GM19372 (cell line): ENCODE results near the gene PRCP.

Experiments used
- ATAC-seq: cut with Tn5 transposase; IDR thresholded peaks from one replicate; pipeline ENCODE4 v1.9.1; 2021; ENCODE audit warnings: mild to moderate bottlenecking, low read depth, moderate library complexity; ENCODE audit not compliant: unreplicated experiment

Gene PRCP

DNA sequence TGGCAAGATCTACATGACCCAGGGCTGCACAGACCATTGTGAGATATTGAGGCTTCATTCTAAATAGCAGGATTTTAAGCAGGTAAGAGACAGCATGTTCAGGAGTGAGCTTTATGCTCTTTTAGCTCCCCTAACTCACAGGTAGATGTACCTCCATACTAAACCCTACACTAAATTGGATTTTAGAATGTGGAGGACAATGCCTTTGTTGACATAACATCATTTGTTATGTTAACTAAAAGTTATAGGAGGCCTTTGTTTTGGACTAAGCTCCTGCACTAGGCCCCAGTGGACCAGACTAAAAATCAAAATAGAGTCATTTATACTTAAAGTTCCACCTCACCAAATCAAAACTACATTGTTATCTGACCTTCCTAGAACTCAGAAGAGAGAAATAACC lies 8.1 kb upstream of the PRCP start:
- ATAC-seq = no peak

DNA sequence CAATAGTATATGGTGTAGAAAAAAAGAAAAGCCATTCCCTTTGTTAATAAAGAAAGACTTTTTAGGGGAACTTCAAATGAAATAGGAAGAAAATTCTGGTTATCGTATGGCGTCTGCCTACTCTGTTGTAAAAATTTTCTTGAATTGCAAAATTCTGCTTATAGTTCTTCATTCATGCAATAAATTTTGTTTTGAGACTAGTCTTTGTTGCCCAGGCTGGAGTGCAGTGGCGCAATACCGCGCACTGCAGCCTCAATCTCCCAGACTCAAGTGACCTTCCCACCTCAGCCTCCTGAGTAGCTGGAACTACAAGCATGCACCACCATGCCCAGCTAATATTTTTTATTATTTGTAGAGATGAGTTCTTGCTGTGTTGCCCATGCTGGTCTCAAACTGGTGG lies 7.1 kb upstream of the PRCP start:
- ATAC-seq = no peak

DNA sequence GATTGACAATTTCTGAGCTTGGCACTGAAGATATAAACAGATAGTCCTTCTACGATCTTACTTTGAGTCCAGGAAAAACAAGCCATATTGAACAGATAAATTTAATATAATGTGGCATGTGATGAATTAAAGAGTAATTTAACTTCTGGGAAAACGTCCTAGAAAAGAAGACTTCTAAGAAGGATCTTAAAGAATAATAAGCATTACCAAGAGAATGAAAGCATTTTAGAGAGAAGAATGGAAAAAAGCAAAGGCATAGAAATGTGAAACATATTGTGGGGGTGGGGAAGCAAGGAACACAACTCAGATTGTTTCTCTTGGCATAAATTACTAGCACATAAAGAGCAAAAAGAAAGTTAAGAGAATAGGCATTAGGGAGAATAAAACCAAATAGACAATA lies 6.7 kb upstream of the PRCP start:
- ATAC-seq = no peak

DNA sequence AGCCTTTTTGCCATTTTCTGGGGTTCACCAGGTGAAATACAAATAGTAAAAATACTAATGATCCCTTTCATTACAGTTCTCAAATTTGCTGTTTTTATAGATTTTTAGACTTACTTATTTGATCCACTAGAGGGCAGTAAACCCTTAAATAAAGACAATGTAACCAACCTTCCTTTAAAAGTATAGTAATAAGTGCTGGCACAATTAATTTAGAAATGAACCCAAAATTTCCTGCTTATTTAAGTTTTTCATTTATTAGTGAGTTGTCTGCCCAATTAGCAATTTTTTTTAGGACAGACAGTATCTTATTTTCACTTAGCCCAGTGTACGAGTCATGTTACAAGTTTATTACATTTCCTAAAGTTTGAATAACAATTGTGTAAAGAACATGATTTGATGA lies 6.0 kb upstream of the PRCP start:
- no peak for ATAC-seq

DNA sequence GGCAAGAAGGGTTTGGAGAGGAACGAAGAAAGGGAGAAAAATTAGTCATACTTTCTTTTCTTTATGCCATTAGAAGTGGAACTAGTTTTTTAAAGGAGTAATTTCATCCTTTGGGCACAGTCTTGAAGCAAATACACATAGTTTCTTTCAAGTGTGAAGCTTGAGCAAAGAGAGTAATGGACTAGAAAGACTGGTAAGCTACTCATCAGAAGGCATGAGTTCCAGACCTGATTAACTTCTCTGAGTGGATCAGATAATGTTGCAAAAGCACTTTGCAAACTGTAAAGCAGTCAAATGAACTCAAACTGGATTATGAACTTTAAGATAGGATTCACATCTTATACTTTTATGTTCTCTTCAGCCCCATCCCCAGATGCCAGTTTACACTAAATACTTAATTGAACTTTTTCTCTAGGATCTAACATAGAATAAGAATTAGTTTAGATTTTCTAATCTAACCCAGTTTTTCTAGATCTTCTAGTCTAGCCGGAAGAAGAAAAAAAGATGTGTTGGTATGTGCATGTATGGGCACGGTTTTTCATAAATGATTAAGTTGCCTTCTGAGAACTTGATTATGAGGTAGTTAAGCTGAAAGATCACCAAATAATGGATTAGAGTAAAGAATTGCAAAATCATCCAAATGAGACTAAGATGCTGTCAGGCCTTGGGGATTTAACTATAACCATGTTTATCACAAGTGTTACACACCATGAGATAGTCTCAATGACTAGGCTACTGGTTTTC lies 3.8 kb upstream of the PRCP start:
- no peak for ATAC-seq

DNA sequence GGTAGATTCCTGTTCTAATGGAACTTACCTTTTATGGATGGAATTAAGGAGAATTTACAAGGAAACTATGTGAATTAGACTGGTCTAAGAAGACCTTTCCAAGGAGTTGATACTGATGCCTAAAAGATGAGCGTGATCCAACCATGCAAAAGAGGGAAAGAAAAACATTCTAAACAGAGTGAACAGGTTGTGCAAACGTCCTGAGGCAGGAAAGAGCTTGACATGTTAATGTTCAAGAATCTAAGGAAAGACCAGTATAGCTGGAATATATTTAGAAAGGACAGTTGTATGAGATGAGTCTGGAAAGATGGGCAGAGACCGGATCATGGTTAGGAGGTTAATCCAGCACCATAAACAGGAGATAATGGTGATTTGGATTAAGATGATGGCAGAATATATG lies 2.6 kb upstream of the PRCP start:
- no peak for ATAC-seq

DNA sequence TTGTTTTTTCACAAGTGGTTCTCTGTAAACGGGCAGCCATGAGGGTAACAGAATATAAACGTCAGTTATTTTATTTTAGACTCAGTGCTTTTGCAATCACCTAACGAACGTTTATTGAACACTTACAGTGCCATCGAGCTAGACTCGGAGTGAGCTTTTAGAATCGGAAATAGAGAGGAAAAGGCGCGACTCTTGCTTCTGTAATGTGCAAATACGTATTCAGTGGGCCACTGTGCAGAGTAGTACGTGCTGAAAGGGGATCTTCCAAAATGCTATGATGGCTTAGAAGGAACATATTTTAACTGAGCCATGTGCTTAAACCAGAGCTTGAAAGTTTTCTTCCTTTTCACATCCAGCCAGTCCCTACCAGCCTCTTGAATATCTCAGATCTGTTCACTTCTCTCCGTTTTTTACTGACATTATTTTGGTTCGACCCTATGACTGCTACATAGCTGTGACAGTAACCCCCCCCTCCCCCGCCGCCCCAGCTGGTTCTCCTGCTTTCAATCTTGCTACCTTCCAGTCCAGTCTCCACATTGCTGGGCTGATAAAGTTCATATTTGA lies 1.8 kb upstream of the PRCP start:
- ATAC-seq = no peak

DNA sequence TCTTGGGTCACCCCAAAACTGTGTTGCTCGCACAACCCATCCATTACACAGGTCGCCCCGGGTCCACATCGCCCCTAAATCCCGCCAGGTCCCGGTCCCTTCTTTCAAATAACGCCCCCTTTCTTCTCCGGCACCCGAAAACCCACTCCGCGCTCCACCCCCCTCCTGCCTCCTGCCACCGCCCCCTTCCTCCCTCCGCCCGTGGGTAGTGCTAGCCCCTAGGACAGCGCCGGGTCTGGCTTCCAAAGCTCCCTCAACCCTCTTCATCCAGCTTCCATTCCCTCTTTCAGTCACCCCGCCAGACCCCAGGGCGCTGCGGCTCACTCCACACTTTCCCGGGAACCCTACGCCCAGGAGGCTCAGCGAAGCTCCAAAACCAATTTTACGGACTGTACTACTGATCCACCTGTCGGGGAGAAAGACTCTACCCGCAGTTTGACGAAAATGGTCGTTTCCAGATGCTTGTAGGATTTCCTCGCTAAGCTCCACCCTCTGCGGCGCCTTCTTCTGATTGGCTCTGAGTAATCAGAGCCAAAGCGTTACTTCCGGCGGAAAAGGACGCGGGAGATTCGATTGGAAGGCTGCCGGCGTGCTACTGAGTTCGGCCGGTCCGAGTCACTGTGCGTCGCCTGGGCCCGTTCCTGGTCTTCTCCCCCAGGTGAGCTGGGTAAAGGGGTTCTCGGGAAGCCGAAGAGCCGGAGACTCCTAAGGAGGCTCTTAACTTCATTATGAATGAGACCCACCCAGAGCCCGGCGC lies 1.1 kb upstream of the PRCP start, which contains the start of gene DDIAS:
TSS of gene DDIAS (plus strand) at position 572 of the 757 bp plus-strand sequence. CDS start 13,003 bp downstream, outside the sequence.
- peak; percentile 67 for ATAC-seq

DNA sequence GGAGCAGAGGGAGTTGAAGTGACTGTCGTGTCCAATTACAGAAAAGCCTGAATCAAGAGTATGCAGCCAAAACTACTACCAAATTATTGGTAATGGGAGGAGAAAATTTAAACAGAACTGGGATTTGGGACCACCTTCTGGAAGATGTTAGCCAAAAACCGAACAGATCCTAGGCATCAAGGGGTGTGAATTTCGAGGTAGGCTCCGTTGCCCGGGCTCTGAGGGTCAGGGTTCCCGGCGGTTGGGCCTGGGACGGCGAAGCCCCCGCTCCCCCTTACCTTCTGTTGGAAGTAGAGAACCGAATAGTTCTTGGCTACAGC lies 313 bp downstream of the PRCP start:
- peak; percentile 1 for ATAC-seq

DNA sequence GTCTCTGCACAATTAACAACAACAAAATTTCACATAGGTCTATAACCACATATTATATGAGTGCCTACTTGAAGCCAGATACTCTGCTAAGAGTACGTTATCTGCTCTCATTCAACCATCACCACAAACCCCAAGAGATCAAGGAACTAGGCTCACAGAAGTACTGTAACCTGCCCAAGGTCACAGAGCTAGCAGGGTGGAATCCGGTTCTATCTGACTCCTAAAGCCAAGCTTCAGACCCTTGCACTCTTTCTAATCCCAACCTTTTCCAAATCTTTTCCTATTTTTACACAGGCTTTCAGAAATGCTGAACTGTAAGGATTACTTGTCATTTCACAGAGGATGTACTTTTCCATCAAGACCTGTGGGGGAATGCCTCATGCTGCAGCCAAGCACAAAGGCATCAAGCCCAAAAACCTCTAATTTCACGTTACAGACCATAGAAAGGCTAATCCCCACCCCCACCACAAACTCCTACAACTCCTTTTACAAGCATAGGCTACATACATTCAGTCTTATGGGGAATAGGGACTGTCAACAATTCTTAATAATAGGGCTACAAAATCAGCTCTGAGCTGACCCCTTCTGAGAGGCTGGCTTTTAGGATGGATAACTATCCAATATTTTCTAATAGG lies 927 bp downstream of the PRCP start:
- no peak for ATAC-seq

DNA sequence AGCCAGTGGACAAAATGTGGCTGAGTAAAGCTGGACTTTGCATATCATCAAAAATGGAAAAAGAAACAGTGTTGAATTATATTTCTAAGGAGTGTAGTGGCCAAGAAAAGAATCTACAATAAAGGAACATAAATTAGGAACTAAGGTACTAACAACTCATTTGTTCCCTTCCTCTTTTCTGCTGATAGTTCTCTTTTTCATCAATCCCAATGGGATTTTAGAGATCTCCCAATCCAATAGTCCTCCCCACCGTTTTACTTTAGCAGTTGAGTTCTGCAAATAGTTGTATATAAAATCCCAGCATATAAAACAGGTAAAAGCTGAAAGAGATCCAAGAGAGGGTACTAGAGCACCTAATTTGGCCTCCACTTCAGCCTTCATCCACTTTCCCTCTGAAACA lies 2.0 kb downstream of the PRCP start:
- ATAC-seq = no peak

DNA sequence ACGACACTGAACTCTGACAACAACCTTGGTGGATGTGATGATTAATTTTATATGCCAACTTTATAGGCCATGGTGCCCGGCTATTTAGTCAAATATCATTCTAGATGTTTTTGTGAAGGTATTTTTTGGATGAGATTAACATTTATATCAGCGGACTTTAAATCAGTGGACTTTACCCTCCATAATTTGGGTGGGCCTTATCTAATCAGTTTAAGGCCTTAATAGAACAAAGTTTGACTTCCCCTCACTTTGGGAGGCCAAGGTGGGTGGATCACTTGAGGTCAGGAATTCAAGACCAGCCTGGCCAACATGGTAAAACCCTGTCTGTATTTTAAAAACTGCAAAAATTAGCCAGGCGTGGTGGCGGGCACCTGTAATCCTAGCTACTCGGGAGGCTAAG lies 4.0 kb downstream of the PRCP start:
- ATAC-seq = no peak

DNA sequence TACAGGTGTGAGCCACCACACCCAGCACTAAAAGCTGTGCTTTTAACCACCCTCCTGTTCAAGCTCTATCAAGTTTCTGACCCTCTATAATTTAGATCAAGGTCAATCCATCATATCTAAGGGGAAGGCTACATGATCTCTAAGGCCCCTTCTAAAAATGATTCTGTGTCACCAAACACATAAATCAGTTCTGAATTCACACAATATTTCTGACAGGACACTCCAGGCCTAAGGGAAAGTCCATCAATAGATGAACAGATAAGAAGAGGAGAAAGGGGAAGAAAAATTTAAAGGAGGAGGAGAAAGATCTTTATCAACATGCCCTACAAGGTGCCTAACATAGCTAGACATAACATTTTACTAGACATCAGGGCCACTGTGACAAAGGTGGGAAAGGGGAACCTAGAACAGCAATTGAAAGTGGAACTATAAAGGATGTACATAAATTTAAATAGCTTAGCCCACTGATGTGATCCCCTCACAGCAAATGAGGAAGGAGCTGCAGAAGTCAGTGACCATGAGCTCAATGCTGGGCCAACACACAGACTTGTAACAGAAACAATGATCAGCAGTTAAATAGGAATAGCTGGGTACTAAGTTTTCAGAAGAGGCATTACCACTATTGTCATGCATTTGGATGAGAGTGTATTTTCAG lies 4.7 kb downstream of the PRCP start:
- ATAC-seq = no peak

DNA sequence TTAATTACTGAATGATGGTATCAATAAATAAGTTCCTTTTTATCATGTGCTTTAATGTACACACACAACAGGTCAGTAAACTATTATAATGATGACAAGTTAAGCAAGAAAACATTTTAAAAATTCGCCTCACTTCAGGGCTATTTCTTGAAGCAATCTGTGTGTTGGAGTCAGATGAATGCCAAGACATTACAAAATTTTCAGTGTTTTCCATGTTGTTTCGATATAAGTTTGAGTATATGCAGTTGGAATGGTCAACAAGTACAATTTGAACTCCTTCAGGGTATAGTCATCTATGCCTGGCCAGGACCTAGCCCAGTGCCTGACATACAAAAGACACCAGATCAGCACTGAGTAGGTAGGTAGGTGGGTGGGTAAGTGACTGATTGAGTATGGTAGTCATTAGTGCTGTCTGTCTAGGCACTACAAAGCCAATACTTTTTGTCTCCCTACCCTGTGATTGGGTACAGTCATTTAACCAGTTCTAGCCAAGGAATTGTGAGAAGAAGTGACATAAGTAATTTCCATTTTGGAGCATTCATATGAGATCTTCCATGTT lies 7.5 kb downstream of the PRCP start:
- ATAC-seq = no peak

DNA sequence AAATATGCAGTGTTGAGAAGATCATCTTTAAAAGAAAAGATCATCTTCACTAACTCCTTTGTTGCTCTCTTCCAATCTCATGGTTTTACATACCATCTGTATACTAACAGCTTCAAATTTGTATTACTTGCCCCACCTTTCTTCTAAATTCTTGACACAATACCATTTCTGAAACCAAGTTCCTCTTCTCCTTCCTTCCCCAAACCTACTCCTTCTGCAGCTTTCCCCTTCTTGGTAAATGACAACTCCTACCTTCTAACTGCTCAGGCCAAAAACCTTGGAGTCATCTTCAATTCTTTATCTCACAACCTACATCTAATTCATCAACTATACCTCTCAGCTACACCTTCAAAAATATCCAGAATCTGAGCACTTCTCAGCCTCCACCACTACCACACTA lies 9.3 kb downstream of the PRCP start:
- ATAC-seq = no peak

DNA sequence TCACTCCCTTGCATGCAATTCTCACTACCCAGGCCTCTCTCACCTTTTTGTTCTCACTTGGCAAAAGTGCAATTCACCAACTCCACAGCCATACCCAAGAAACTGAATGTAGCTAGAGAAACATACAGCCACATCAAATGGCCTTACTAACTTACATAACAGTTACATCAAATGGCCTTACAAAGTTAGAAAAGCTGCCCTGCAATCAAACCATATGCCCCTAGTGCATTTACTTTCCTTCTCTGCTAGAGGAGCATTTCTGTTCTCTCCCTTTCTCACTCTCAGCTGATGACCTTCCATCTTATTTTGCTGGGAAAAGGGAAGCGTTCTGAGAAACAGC lies 10.3 kb downstream of the PRCP start:
- ATAC-seq = no peak

DNA sequence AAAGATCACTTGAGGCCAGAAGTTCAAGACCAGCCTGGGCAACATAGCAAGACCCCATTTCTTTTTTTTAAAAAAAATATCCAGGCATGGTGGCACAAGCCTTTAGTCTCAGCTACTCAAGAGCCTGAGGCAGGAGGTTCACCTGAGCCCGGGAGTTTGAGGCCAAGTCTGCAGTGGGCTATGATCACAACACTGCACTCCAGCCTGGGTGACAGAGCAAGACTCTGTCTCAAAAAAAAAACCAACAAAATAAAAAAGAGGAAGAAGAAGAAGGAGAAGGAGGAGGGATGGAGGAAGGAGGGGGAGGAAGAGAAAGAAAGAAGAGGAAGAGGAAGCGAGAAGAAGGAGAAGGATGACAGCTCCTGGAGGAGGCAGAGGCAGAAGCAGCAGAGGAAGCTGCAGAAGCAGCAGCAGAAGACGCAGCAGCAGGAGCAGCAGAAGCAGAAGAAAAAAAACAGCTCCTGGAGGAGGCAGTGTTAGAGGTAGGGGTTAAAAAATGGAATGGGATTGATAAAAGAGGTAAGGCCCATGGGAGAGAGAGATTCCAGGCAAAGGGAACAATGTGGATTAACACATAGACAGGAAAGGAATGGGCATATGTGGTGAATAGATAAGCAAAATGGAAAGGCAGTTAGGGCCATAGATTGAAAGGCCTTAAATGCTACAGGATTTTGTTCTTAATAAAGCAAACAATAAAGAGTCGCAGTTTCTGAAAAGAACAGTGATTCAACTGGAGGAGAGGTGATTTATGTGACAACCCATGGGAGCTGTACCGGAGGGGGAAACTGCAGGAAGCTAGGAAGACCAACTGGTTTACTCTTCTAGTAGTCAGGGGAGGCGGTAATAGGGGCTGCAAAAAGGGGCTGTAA lies 10.9 kb downstream of the PRCP start:
- ATAC-seq = no peak

DNA sequence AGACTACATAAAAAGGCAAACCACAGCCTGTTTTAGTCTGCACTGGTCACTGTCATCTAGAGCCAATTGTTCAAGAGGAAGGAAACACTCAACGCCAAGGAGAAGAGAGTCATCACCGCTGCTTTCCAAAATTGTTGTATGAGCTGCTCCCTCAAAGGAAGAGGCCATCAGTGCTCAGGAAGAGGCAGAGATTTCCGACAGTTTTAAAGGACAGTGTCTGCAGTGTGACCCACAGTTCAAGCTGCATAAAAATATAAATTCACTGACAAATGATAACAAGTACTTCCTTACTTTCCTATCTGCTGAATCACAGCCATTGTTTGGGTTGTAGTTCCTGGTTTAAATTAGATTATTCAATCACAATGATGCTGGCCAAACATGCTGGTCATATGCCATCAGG lies 16.4 kb downstream of the PRCP start:
- no peak for ATAC-seq

DNA sequence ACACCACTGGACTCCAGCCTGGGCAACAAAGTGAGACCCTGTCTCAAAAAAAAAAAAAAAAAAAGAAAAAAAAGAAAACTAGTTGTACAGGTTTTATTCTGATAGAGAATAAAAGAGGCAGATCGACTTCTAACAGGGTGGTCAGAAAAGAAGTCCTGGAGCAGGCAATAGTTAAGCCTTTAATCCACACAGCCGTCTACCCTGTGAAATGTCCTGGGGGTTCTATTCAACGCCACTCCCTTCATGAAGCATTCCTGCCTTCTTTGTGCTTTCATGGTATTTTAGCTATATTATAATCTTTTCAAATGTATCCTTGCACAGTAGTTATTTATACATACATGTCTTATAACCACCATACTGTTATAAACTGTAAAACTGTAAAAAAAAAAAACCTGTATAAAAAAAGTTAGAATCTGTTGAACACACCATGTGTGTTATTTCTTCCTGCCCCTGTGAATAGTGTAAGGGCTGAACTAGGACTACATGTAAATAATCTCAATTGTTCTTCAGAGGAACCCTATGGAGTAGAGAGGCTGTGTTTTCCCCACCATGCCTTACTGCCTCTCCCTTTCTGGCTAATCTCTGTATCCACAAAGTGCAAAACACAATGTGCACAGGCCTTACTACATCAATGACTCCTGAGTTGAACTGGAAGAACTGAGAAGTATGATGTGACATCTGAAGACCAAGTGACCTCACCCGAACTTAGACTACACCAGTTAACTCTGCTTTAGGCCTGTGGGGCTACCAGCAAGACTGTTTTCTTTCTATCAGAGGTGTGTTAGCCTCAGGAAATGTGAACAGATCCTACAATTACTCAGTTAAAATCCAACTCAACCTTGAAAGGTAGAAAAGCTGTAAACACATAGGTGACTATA lies 25.3 kb downstream of the PRCP start:
- ATAC-seq = no peak
